Endothelial cell of umbilical vein (primary cell): ENCODE measurements around the gene PRDM10. TPM values are rescaled to one million over a fixed set of nuclear protein-coding genes. Genes with fewer than 3 reads are reported as not detected.

Source experiments
- BruUV-seq: library from RNA; stranded (reverse); fragments of 400-500 nt; replicated peaks from 2 replicates; lab custom pipeline; 2021; lab: Mats Ljungman, UMichigan
- CTCF ChIA-PET: fragments of 300-600, 350-600 bp; sonication (Branson Sonifier 250); formaldehyde crosslinking; loops from one replicate; lab custom pipeline; 2021; ENCODE audit warnings: antibody characterized with exemption, inconsistent platforms; lab: Charles Lee
- POLR2A ChIA-PET: fragments of 300-600, 350-600 bp; sonication (Branson Sonifier 250); formaldehyde crosslinking; loops from one replicate; lab custom pipeline; 2021; ENCODE audit warnings: antibody characterized with exemption, inconsistent platforms; lab: Charles Lee
- DNase-seq: peaks from one replicate; pipeline ENCODE4 v3.0.0-alpha.2; 2011; ENCODE audit warnings: low read depth, low spot score
- FAIRE-seq: peaks from 2 replicates; lab custom pipeline; 2011; peaks lifted over from hg19 to GRCh38; lab: Jason Lieb, UNC
- H2AFZ ChIP-seq: 2 replicates; pipeline ENCODE4 v1.6.0; 2012; ENCODE audit warnings: low read depth, low read length, control low read depth, inconsistent platforms
- H3K27ac ChIP-seq: 2 replicates; pipeline ENCODE4 v1.5.1; 2011; ENCODE audit warnings: low read depth, mild to moderate bottlenecking, control low read depth, low read length, moderate library complexity; ENCODE audit not compliant: insufficient read depth
- H3K27me3 ChIP-seq, 2 experiments: 2 replicates each; pipeline versions ENCODE4 v1.6.0 to v1.6.1; 2011; ENCODE audit warnings: low read length in 2 of 2, mixed read lengths in 1 of 2; ENCODE audit not compliant: control insufficient read depth in 2 of 2, insufficient read depth in 2 of 2
- H3K36me3 ChIP-seq, 2 experiments: 2 replicates in 1 of 2; 3 replicates in 1 of 2; pipeline ENCODE4 v1.5.1; 2011; ENCODE audit warnings: low read length in 2 of 2, mild to moderate bottlenecking in 1 of 2, moderate library complexity in 1 of 2; ENCODE audit not compliant: control insufficient read depth in 2 of 2, insufficient read depth in 2 of 2; ENCODE audit errors: extremely low read depth in 1 of 2
- H3K4me1 ChIP-seq: 3 replicates; pipeline ENCODE4 v1.5.1; 2011; ENCODE audit warnings: mild to moderate bottlenecking, low read length; ENCODE audit not compliant: control insufficient read depth, insufficient read depth; ENCODE audit errors: extremely low read depth
- H3K4me2 ChIP-seq: 2 replicates; pipeline ENCODE4 v1.6.1; 2011; ENCODE audit warnings: low read length, control low read depth, mixed read lengths; ENCODE audit not compliant: insufficient read depth
- H3K4me3 ChIP-seq, 3 experiments: fragments of 200-600 bp in 1 of 3; sonication (generic), shearing (Covaris generic) in 1 of 3; replicated peaks in 1 of 3; 2 replicates each; pipeline ENCODE4 v1.5.1; 2011 to 2016; ENCODE audit warnings: control low read depth in 3 of 3, low read length in 3 of 3, mild to moderate bottlenecking in 2 of 3, inconsistent platforms in 1 of 3, low read depth in 1 of 3, moderate library complexity in 1 of 3; ENCODE audit not compliant: insufficient read depth in 1 of 3
- H3K79me2 ChIP-seq: 2 replicates; pipeline ENCODE4 v1.6.0; 2012; ENCODE audit warnings: low read length, inconsistent platforms; ENCODE audit not compliant: control insufficient read depth, insufficient read depth
- H3K9ac ChIP-seq: replicated peaks from 2 replicates; pipeline ENCODE3; 2011; ENCODE audit warnings: low read length, control low read depth; ENCODE audit not compliant: insufficient read depth; ENCODE audit errors: extremely low read depth
- H3K9me1 ChIP-seq: replicated peaks from 3 replicates; pipeline ENCODE4 v1.6.0; 2011; ENCODE audit warnings: mild to moderate bottlenecking, low read length; ENCODE audit not compliant: control insufficient read depth, insufficient read depth; ENCODE audit errors: extremely low read depth
- H3K9me3 ChIP-seq: replicated peaks from 2 replicates; pipeline ENCODE4 v1.5.1; 2012; ENCODE audit warnings: low read length, inconsistent platforms; ENCODE audit not compliant: control insufficient read depth, insufficient read depth
- H4K20me1 ChIP-seq: replicated peaks from 2 replicates; pipeline ENCODE3; 2011; ENCODE audit warnings: mild to moderate bottlenecking, low read length; ENCODE audit not compliant: control insufficient read depth, insufficient read depth; ENCODE audit errors: extremely low read depth
- CTCF ChIP-seq, 2 donors: IDR thresholded peaks; 1 replicate in 1 of 2; 2 replicates in 1 of 2; pipeline ENCODE4 v1.5.1; 2011; ENCODE audit warnings: low read length in 2 of 2, mild to moderate bottlenecking in 2 of 2, moderate library complexity in 2 of 2, control low read depth in 1 of 2, inconsistent platforms in 1 of 2, low read depth in 1 of 2; ENCODE audit not compliant: insufficient read depth in 1 of 2; ENCODE audit errors: extremely low read depth in 1 of 2
- EZH2 ChIP-seq: IDR thresholded peaks from 2 replicates; pipeline ENCODE4 v1.6.1; 2012; ENCODE audit warnings: borderline replicate concordance, low read depth, mild to moderate bottlenecking, moderate library complexity, low read length, inconsistent platforms; ENCODE audit not compliant: severe bottlenecking
- FOS ChIP-seq: IDR thresholded peaks from 2 replicates; pipeline ENCODE4 v1.6.1; 2011; ENCODE audit warnings: mild to moderate bottlenecking, low read length, moderate library complexity, borderline replicate concordance; ENCODE audit not compliant: insufficient read depth
- GATA2 ChIP-seq: IDR thresholded peaks from 2 replicates; pipeline ENCODE4 v1.7.0; 2011; ENCODE audit warnings: low read depth, mild to moderate bottlenecking, moderate library complexity, mixed read lengths, low read length; ENCODE audit not compliant: insufficient read length, insufficient read depth
- JUN ChIP-seq: IDR thresholded peaks from 2 replicates; pipeline ENCODE4 v1.6.1; 2011; ENCODE audit warnings: borderline replicate concordance, low read depth; ENCODE audit not compliant: insufficient read length, insufficient read depth
- MAX ChIP-seq: IDR thresholded peaks from 2 replicates; pipeline ENCODE4 v1.6.1; 2011; ENCODE audit not compliant: insufficient read depth, insufficient read length
- MYC ChIP-seq: IDR thresholded peaks from one replicate; pipeline ENCODE4 v1.6.1; 2011; ENCODE audit warnings: mild to moderate bottlenecking, low read depth, low read length
- POLR2A ChIP-seq: IDR thresholded peaks from 2 replicates; pipeline ENCODE4 v1.6.1; 2012; ENCODE audit warnings: low read depth, mild to moderate bottlenecking, control low read depth, low read length
- POLR2AphosphoS5 ChIP-seq: IDR thresholded peaks from 2 replicates; pipeline ENCODE4 v1.6.1; 2012; ENCODE audit warnings: low read depth, mild to moderate bottlenecking, control low read depth, low read length, moderate library complexity; ENCODE audit not compliant: insufficient read depth
- dilution Hi-C: fragments of 300-500 bp; cut with MboI; formaldehyde crosslinking; loops from one replicate; pipeline ENCODE4 v1.15.0; 2019; ENCODE audit warnings: low sequenced_read_pairs; ENCODE audit not compliant: extremely low pct_ligation_motif_present
- intact Hi-C: fragments of 100-400 bp; cut with micrococcal nuclease; formaldehyde crosslinking; loops from one replicate; pipeline ENCODE4 v1.10.0; 2022
- polyA plus RNA-seq, 4 experiments: library from polyadenylated mRNA; depleted of rRNA in 3 of 4; stranded (reverse) in 3 of 4; unstranded in 1 of 4; fragments of >200 nt; gene quantifications; 2 replicates each; pipeline versions ENCODE4 v1.2.1 to v1.2.3, GENCODE V29; 2011 to 2012; ENCODE audit warnings: missing spikeins in 1 of 4
- total RNA-seq: library from RNA; stranded (reverse); gene quantifications from 2 replicates; pipeline ENCODE4 v1.2.3, GENCODE V29; 2021

PRDM10 gene
- total and polyA plus RNA-seq, 2 donors (not counting 3 experiments of a cell fraction or from before 2014, with no cell fraction given): 9.6 to 13.0 TPM

GRCh38 chr11:130034236-130034635 lies 31.6 kb upstream of the PRDM10 start:
- H3K27ac ChIP-seq: no peak overlapping the region
- H3K9me1 ChIP-seq: no peaks in the 10 kb centered on the region
- H3K9ac ChIP-seq: no peak overlapping the region
- H3K79me2 ChIP-seq: no peaks in the 10 kb centered on the region
- ChIA-PET POLR2A (interaction anchor here (0.7 kb wide), 1 partner anchor 1905 kb away, joined by 3 read pairs; no protein-coding TSS in a partner anchor), CTCF (interaction anchor here (1.5 kb wide), 1 partner anchor 98 kb away, joined by 5 read pairs; no protein-coding TSS in a partner anchor)
- H3K9me3 ChIP-seq: no peaks in the 10 kb centered on the region
- H3K4me2 ChIP-seq: no peak overlapping the region
- no peaks in the 10 kb centered on the region for H3K27me3 ChIP-seq
- no peak overlapping the region for H3K4me3 ChIP-seq
- H4K20me1 ChIP-seq: no peaks in the 10 kb centered on the region
- no TSS peak for BruUV-seq
- dilution Hi-C loops (no loop called here), intact Hi-C loops (no loop called here)
- no peak for FAIRE-seq
- no peak for DNase-seq
- TF ChIP-seq MAX: no peak
- TF ChIP-seq EZH2: no peak
- no peak for TF ChIP-seq POLR2A
- no peak for TF ChIP-seq MYC
- TF ChIP-seq JUN: no peak
- TF ChIP-seq POLR2AphosphoS5: no peak
- TF ChIP-seq FOS: no peak
- no peak for TF ChIP-seq CTCF (IDR thresholded peaks at IDR 0.05; ENCODE audit: extremely low read depth in 1 of 2, insufficient read depth in 1 of 2, low read depth in 1 of 2, low read length in 2 of 2)
- TF ChIP-seq GATA2: no peak
- H2AFZ ChIP-seq: no peak overlapping the region
- peaks cover 3% of the 10 kb centered on the region for H3K4me1 ChIP-seq
- no peaks in the 10 kb centered on the region for H3K36me3 ChIP-seq
